ENCODE data around the gene CMIP.
A peak's percentile ranks its signal among the peaks of the same experiment; 100 is the strongest.
"Not testable (repeated sequence)": the region's sequence is repeated elsewhere in the genome, so short reads cannot be mapped to it uniquely, and the experiment has no call there.

CMIP gene

GRCh38 chr16:81520151-81520470 is 75.5 kb downstream of the CMIP start:
- DNase-seq = no peak

GRCh38 chr16:81520560-81521135 is 76.0 kb downstream of the CMIP start:
- DNase-seq = no peak

- peak; percentile 3 for DNase-seq
Observed at GRCh38 chr16:81521141-81521626, 76.6 kb downstream of the CMIP start.

- peak; percentile 4 for DNase-seq
Observed at GRCh38 chr16:81522108-81522701, 77.6 kb downstream of the CMIP start.

GRCh38 chr16:81522851-81523250 is 78.2 kb downstream of the CMIP start:
- DNase-seq = not testable (repeated sequence)

GRCh38 chr16:81523387-81524115 is 78.9 kb downstream of the CMIP start:
- no peak for DNase-seq

- no peak for DNase-seq
Observed at GRCh38 chr16:81524382-81524781, 79.8 kb downstream of the CMIP start.

- DNase-seq = not testable (repeated sequence)
Observed at GRCh38 chr16:81524885-81525284, 80.3 kb downstream of the CMIP start.

- DNase-seq = no peak
Observed at GRCh38 chr16:81526199-81526598, 81.6 kb downstream of the CMIP start.

- DNase-seq = no peak
Observed at GRCh38 chr16:81526935-81527334, 82.3 kb downstream of the CMIP start.

GRCh38 chr16:81527477-81528178 is 83.0 kb downstream of the CMIP start:
- DNase-seq = no peak

GRCh38 chr16:81528256-81528655 is 83.6 kb downstream of the CMIP start:
- DNase-seq = no peak

- DNase-seq = no peak
Observed at GRCh38 chr16:81530296-81530721, 85.7 kb downstream of the CMIP start.

- no peak for DNase-seq
Observed at GRCh38 chr16:81530814-81531213, 86.2 kb downstream of the CMIP start.

GRCh38 chr16:81531419-81531821 is 86.8 kb downstream of the CMIP start:
- DNase-seq = no peak

- DNase-seq = no peak
Observed at GRCh38 chr16:81532491-81533174, 88.0 kb downstream of the CMIP start.

- no peak for DNase-seq
Observed at GRCh38 chr16:81533175-81533507, 88.5 kb downstream of the CMIP start.

GRCh38 chr16:81535679-81536360 is 91.2 kb downstream of the CMIP start:
- DNase-seq = no peak

- no peak for DNase-seq
Observed at GRCh38 chr16:81536648-81537047, 92.0 kb downstream of the CMIP start.

GRCh38 chr16:81537721-81538561 is 93.3 kb downstream of the CMIP start:
- no peak for DNase-seq

- DNase-seq = peak; percentile 15
Observed at GRCh38 chr16:81539009-81539758, 94.6 kb downstream of the CMIP start.
